Activated T-cell treated with anti-CD3 and anti-CD28 coated beads, Interleukin-2, amount 50 U/mL, for 48 hours (primary cell): ENCODE measurements around the gene MGMT.

Experiments used
- DNase-seq, 2 experiments: peaks; one replicate each; pipeline ENCODE4 v3.0.0-alpha.2; 2020

MGMT gene

GRCh38 chr10:129743738-129744133, 276.7 kb downstream of the MGMT start:
- DNase-seq = peak in 1 of 2 experiments; percentile 4

- DNase-seq = no peak
Observed at GRCh38 chr10:129744134-129745111, 277.4 kb downstream of the MGMT start.

GRCh38 chr10:129745186-129745750, 278.2 kb downstream of the MGMT start:
- DNase-seq = no peak

- DNase-seq = no peak
Observed at GRCh38 chr10:129754211-129755050, 287.4 kb downstream of the MGMT start.

GRCh38 chr10:129755158-129755591, 288.1 kb downstream of the MGMT start:
- DNase-seq = peak in 1 of 2 experiments; percentile 5

- DNase-seq = no peak
Observed at GRCh38 chr10:129755621-129756020, 288.6 kb downstream of the MGMT start.

GRCh38 chr10:129756912-129757901, 290.2 kb downstream of the MGMT start:
- DNase-seq = peak in 1 of 2 experiments; percentile 9

- DNase-seq = no peak
Observed at GRCh38 chr10:129758207-129759021, 291.4 kb downstream of the MGMT start.

GRCh38 chr10:129759214-129760002, 292.4 kb downstream of the MGMT start:
- no peak for DNase-seq

GRCh38 chr10:129760003-129760315, 292.9 kb downstream of the MGMT start:
- DNase-seq = no peak

- no peak for DNase-seq
Observed at GRCh38 chr10:129760416-129760815, 293.4 kb downstream of the MGMT start.

- no peak for DNase-seq
Observed at GRCh38 chr10:129761197-129761972, 294.3 kb downstream of the MGMT start.

- DNase-seq = no peak
Observed at GRCh38 chr10:129761981-129762956, 295.2 kb downstream of the MGMT start.

- DNase-seq = no peak
Observed at GRCh38 chr10:129764011-129764900, 297.2 kb downstream of the MGMT start.

- DNase-seq = no peak
Observed at GRCh38 chr10:129764901-129765663, 298.0 kb downstream of the MGMT start.
